MCF 10A (cell line): ENCODE results near the gene FOXQ1. TPM values are rescaled to one million over a fixed set of nuclear protein-coding genes. Genes with fewer than 3 reads are reported as not detected.
"Not testable (repeated sequence)": the region's sequence is repeated elsewhere in the genome, so short reads cannot be mapped to it uniquely, and the experiment has no call there.

ENCODE experiments used
- BruUV-seq: library from RNA; stranded (reverse); fragments of 400-500 nt; replicated peaks from 2 replicates; lab custom pipeline; 2021; lab: Mats Ljungman, UMichigan
- CTCF ChIA-PET: fragments of 300-600 bp; sonication (Branson Sonifier 250); formaldehyde crosslinking; extraction: SDS; loops from one replicate; lab custom pipeline; 2021; ENCODE audit warnings: antibody characterized with exemption, inconsistent platforms; lab: Yijun Ruan, JAX
- POLR2A ChIA-PET: fragments of 300-600, 350-650 bp; sonication (Branson Sonifier 250); formaldehyde crosslinking; extraction: SDS; loops from one replicate; lab custom pipeline; 2020; ENCODE audit warnings: antibody characterized with exemption, inconsistent platforms; lab: Yijun Ruan, JAX
- DNase-seq: peaks from one replicate; pipeline ENCODE4 v3.0.0-alpha.2; 2018; ENCODE audit not compliant: unreplicated experiment
- H3K27ac Mint-ChIP-seq: one replicate; pipeline ENCODE4 v1.8.0; 2022; ENCODE audit warnings: mild to moderate bottlenecking, low read depth, mixed read lengths; ENCODE audit not compliant: unreplicated experiment
- H3K27me3 Mint-ChIP-seq: one replicate; pipeline ENCODE4 v1.8.0; 2022; ENCODE audit warnings: mixed read lengths; ENCODE audit not compliant: insufficient read depth, unreplicated experiment
- H3K36me3 Mint-ChIP-seq: one replicate; pipeline ENCODE4 v1.8.0; 2022; ENCODE audit warnings: mild to moderate bottlenecking, moderate library complexity, mixed read lengths; ENCODE audit not compliant: insufficient read depth, unreplicated experiment
- H3K4me1 Mint-ChIP-seq: one replicate; pipeline ENCODE4 v1.8.0; 2022; ENCODE audit warnings: mixed read lengths; ENCODE audit not compliant: insufficient read depth, unreplicated experiment
- H3K4me3 Mint-ChIP-seq: one replicate; pipeline ENCODE4 v1.8.0; 2022; ENCODE audit warnings: mild to moderate bottlenecking, moderate library complexity, mixed read lengths; ENCODE audit not compliant: unreplicated experiment
- H3K9me3 Mint-ChIP-seq: one replicate; pipeline ENCODE4 v1.8.0; 2022; ENCODE audit warnings: mixed read lengths; ENCODE audit not compliant: unreplicated experiment
- intact Hi-C: fragments of 100-400 bp; cut with micrococcal nuclease; formaldehyde crosslinking; loops from 2 replicates; pipeline ENCODE4 v1.14.1; 2022
- total RNA-seq: library from RNA; stranded (reverse); gene quantifications from 2 replicates; pipeline ENCODE4 v1.2.3, GENCODE V29; 2022
- TF ChIP-seq, protein P1 (sequence below): fragments of 200-600 bp; IDR thresholded peaks from one replicate; pipeline ENCODE4 v1.8.0; 2022; ENCODE audit warnings: antibody characterized with exemption, mild to moderate bottlenecking; ENCODE audit not compliant: unreplicated experiment

Gene FOXQ1
- total RNA-seq, 1 experiment from 2014 or later: 5.6 TPM

- peak overlapping the region; percentile 27 for H3K27ac Mint-ChIP-seq
- no peaks in the 10 kb centered on the region for H3K9me3 Mint-ChIP-seq
- TF ChIP-seq, protein P1, sequence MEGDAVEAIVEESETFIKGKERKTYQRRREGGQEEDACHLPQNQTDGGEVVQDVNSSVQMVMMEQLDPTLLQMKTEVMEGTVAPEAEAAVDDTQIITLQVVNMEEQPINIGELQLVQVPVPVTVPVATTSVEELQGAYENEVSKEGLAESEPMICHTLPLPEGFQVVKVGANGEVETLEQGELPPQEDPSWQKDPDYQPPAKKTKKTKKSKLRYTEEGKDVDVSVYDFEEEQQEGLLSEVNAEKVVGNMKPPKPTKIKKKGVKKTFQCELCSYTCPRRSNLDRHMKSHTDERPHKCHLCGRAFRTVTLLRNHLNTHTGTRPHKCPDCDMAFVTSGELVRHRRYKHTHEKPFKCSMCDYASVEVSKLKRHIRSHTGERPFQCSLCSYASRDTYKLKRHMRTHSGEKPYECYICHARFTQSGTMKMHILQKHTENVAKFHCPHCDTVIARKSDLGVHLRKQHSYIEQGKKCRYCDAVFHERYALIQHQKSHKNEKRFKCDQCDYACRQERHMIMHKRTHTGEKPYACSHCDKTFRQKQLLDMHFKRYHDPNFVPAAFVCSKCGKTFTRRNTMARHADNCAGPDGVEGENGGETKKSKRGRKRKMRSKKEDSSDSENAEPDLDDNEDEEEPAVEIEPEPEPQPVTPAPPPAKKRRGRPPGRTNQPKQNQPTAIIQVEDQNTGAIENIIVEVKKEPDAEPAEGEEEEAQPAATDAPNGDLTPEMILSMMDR: no peak
- H3K4me1 Mint-ChIP-seq: peaks cover 21% of the 10 kb centered on the region
- ChIA-PET CTCF (interaction anchor here (1.1 kb wide), 1 partner anchor 48 kb away, joined by 3 read pairs; no protein-coding TSS in a partner anchor), POLR2A (no interaction called here)
- intact Hi-C loops: loop anchor here (10.0 kb wide), 1 partner anchor 233 kb away; no protein-coding TSS in a partner anchor
- H3K36me3 Mint-ChIP-seq: no peaks in the 10 kb centered on the region
- no peak overlapping the region for H3K4me3 Mint-ChIP-seq
- no TSS peak for BruUV-seq
- no peak for DNase-seq
- no peaks in the 10 kb centered on the region for H3K27me3 Mint-ChIP-seq
Measured at GRCh38 chr6:1317302-1317815, 5.5 kb downstream of the FOXQ1 start.

GRCh38 chr6:1318036-1318435 lies 6.1 kb downstream of the FOXQ1 start:
- Mint-ChIP-seq H3K27ac (peak overlapping the region; percentile 27), H3K36me3 (no peaks in the 10 kb centered on the region), H3K4me3 (no peak overlapping the region), H3K4me1 (peaks cover 28% of the 10 kb centered on the region), H3K9me3 (no peaks in the 10 kb centered on the region), H3K27me3 (no peaks in the 10 kb centered on the region)
- no TSS peak for BruUV-seq
- intact Hi-C loops: loop anchor here (10.0 kb wide), 1 partner anchor 233 kb away; no protein-coding TSS in a partner anchor
- POLR2A ChIA-PET: no interaction called here
- TF ChIP-seq, protein P1: no peak
- DNase-seq: no peak
- CTCF ChIA-PET: interaction anchor here (1.1 to 1.2 kb wide), 2 partner anchors 18 to 48 kb away, joined by 3 to 9 read pairs; no protein-coding TSS in a partner anchor

DNA sequence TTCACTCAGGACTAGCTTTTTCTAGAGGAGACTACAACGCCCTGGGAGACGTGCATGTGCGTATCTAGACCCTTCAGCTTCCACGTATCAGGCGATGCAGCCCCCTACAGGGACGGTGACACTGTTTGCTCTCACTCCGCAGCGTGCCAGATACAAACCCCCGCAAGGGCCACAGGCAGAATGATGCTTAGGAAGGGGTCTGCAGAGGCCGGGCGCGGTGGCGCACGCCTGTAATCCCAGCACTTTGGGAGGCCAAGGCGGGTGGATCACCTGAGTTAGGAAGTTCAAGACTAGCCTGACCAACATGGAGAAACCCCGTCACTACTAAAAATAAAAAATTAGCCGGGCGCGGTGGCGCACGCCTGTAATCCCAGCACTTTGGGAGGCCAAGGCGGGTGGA lies 6.7 kb downstream of the FOXQ1 start:
- POLR2A ChIA-PET, H3K36me3 Mint-ChIP-seq, DNase-seq, H3K27ac Mint-ChIP-seq, H3K4me3 Mint-ChIP-seq, H3K27me3 Mint-ChIP-seq, H3K9me3 Mint-ChIP-seq, BruUV-seq: not testable (repeated sequence)
- intact Hi-C loops: loop anchor here (10.0 kb wide), 1 partner anchor 234 kb away; no protein-coding TSS in a partner anchor
- CTCF ChIA-PET: interaction anchor here (1.2 kb wide), 1 partner anchor 17 kb away, joined by 9 read pairs; no protein-coding TSS in a partner anchor
- H3K4me1 Mint-ChIP-seq: peaks cover 29% of the 10 kb centered on the region

DNA sequence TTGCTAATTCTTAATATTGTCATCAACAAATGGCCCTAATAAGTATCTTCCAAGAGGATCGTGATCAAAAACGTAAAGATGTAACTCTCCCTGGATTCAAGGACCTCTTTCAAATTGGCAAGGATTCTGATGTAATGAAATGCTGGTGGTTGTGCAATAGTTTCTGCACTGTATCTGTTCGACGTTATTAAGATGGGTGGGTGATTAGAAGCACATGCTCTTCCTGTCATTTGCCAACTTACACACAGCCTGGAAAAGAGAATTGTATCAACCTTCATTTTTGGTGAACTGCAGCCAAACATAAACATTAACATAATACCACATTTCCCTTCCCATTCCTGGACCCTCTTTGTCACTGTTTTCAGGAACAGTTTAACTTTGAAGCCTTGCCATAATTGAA lies 9.8 kb downstream of the FOXQ1 start:
- TF ChIP-seq, protein P1: no peak
- H3K27me3 Mint-ChIP-seq: no peaks in the 10 kb centered on the region
- H3K4me3 Mint-ChIP-seq: no peak overlapping the region
- H3K4me1 Mint-ChIP-seq: peaks cover 42% of the 10 kb centered on the region
- H3K36me3 Mint-ChIP-seq: no peaks in the 10 kb centered on the region
- peak; percentile 57 for DNase-seq
- no peaks in the 10 kb centered on the region for H3K9me3 Mint-ChIP-seq
- BruUV-seq: no TSS peak
- no peak overlapping the region for H3K27ac Mint-ChIP-seq
- POLR2A ChIA-PET: interaction anchor here (0.6 to 1.3 kb wide), 3 partner anchors 10 to 53 kb away, joined by 3 to 4 read pairs (median 3); partner anchors contain the start of gene FOXQ1
- CTCF ChIA-PET: no interaction called here
- intact Hi-C loops: no loop called here
